H1 (cell line): ENCODE results near the gene IFT20.

Experiments
- GABPA ChIP-seq: IDR thresholded peaks from 2 replicates; pipeline ENCODE4 v1.6.1; 2011; ENCODE audit warnings: mild to moderate bottlenecking, low read length, moderate library complexity, borderline replicate concordance; ENCODE audit not compliant: insufficient read depth
- JUND ChIP-seq: IDR thresholded peaks from 2 replicates; pipeline ENCODE4 v1.6.1; 2011; ENCODE audit warnings: mild to moderate bottlenecking, improper control_type of control experiment, low read length
- POLR2A ChIP-seq, 2 experiments: IDR thresholded peaks; 1 replicate in 1 of 2; 2 replicates in 1 of 2; pipeline ENCODE4 v1.6.1; 2011; ENCODE audit warnings: low read depth in 2 of 2, low read length in 2 of 2, mild to moderate bottlenecking in 2 of 2; ENCODE audit errors: control extremely low read depth in 1 of 2
- POLR2AphosphoS5 ChIP-seq: IDR thresholded peaks from 2 replicates; pipeline ENCODE4 v1.6.1; 2011; ENCODE audit warnings: low read depth, low read length
- RAD21 ChIP-seq, 2 experiments: IDR thresholded peaks in 1 of 2; conservative IDR thresholded peaks in 1 of 2; 2 replicates each; pipeline ENCODE4 v1.6.1; 2011; ENCODE audit warnings: low read depth in 2 of 2, low read length in 2 of 2, improper control_type of control experiment in 1 of 2, inconsistent platforms in 1 of 2, mild to moderate bottlenecking in 1 of 2, moderate library complexity in 1 of 2
- TAF7 ChIP-seq: optimal IDR thresholded peaks from 2 replicates; pipeline ENCODE3; 2011; ENCODE audit warnings: low read depth, mild to moderate bottlenecking, inconsistent platforms, low read length, moderate library complexity, borderline replicate concordance
- ZNF274 ChIP-seq: IDR thresholded peaks from 2 replicates; pipeline ENCODE4 v1.7.0; 2012; ENCODE audit warnings: low read length, borderline replicate concordance; ENCODE audit errors: extremely low read depth
- TF ChIP-seq, protein P1 (sequence below), 3 experiments: IDR thresholded peaks; 1 replicate in 2 of 3; 2 replicates in 1 of 3; pipeline versions ENCODE4 v1.5.1 to v1.6.1; 2011; ENCODE audit warnings: low read length in 3 of 3, mild to moderate bottlenecking in 3 of 3, inconsistent platforms in 2 of 3, low read depth in 1 of 3, moderate library complexity in 1 of 3; ENCODE audit not compliant: insufficient read depth in 1 of 3; ENCODE audit errors: control extremely low read depth in 1 of 3
- TF ChIP-seq, protein P2 (sequence below): IDR thresholded peaks from 2 replicates; pipeline ENCODE4 v1.6.1; 2012; ENCODE audit warnings: low read length, inconsistent platforms

DNA sequence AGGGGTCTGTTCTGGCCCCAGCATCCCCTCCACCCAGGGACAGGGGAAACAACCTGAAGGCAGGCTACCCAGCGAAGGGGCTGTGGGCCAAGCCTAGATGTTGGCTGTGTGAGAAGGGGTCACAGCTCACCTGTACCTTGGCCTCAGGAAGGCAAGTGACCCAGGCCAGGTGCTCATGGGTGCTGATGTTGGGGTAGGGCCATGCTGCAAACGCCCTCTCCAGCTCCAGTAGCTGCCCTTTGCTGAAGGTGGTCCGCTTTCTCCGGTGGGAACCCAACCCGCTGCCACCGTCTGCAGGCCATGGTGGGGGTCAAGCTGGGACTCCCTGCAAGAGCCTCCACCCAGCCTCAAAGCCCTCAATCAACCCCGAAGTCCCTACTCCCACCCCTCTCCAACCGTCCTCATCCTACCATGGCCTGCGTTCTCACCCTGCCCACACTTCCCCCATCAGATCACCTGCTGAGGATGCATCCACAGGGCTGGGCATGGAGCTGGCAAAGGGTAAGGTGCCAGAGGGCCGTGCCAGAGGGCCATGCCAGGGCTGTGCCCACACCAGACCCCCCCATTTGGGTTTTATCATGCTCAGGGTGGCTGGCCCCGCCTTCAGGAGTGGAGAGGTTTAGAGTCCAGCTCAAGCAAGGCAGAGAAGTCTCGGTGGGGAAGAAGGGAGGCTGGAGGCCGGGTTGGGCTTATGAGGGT lies 29.5 kb upstream of the IFT20 start, which contains the start of gene SEBOX:
- TF ChIP-seq TAF7 (no peak), JUND (no peak), POLR2AphosphoS5 (no peak), RAD21 (IDR thresholded peaks at IDR 0.05 in 1 of 2, conservative IDR thresholded peaks at IDR 0.05 in 1 of 2; ENCODE audit: low read depth in 2 of 2, low read length in 2 of 2) (no peak), ZNF274 (no peak), GABPA (no peak), POLR2A (IDR thresholded peaks at IDR 0.05; ENCODE audit: control extremely low read depth in 1 of 2, low read depth in 2 of 2, low read length in 2 of 2) (no peak)
- TF ChIP-seq, protein P1, sequence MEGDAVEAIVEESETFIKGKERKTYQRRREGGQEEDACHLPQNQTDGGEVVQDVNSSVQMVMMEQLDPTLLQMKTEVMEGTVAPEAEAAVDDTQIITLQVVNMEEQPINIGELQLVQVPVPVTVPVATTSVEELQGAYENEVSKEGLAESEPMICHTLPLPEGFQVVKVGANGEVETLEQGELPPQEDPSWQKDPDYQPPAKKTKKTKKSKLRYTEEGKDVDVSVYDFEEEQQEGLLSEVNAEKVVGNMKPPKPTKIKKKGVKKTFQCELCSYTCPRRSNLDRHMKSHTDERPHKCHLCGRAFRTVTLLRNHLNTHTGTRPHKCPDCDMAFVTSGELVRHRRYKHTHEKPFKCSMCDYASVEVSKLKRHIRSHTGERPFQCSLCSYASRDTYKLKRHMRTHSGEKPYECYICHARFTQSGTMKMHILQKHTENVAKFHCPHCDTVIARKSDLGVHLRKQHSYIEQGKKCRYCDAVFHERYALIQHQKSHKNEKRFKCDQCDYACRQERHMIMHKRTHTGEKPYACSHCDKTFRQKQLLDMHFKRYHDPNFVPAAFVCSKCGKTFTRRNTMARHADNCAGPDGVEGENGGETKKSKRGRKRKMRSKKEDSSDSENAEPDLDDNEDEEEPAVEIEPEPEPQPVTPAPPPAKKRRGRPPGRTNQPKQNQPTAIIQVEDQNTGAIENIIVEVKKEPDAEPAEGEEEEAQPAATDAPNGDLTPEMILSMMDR (IDR thresholded peaks at IDR 0.05; ENCODE audit: control extremely low read depth in 1 of 3, insufficient read depth in 1 of 3, low read depth in 1 of 3, low read length in 3 of 3): no peak
- TF ChIP-seq, protein P2, sequence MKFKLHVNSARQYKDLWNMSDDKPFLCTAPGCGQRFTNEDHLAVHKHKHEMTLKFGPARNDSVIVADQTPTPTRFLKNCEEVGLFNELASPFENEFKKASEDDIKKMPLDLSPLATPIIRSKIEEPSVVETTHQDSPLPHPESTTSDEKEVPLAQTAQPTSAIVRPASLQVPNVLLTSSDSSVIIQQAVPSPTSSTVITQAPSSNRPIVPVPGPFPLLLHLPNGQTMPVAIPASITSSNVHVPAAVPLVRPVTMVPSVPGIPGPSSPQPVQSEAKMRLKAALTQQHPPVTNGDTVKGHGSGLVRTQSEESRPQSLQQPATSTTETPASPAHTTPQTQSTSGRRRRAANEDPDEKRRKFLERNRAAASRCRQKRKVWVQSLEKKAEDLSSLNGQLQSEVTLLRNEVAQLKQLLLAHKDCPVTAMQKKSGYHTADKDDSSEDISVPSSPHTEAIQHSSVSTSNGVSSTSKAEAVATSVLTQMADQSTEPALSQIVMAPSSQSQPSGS: no peak
